GM13977 (cell line): Measurements from ENCODE around the gene DLL4.

Experiments used
- DNase-seq: peaks from one replicate; pipeline ENCODE4 v3.0.0; 2012; ENCODE audit warnings: low spot score
- in situ Hi-C: fragments of 300-500 bp; cut with MboI; formaldehyde crosslinking; loops from one replicate; pipeline ENCODE4 v1.12.0; 2022; ENCODE audit warnings: low sequenced_read_pairs, low pct_unique_long_range_greater_than_20kb, mixed read lengths, inconsistent platforms; ENCODE audit not compliant: unreplicated experiment
- TF ChIP-seq, protein P1 (sequence below): IDR thresholded peaks from 2 replicates; pipeline ENCODE4 v1.5.1; 2012; ENCODE audit warnings: mild to moderate bottlenecking, control low read depth; ENCODE audit not compliant: insufficient read depth; ENCODE audit errors: extremely low read depth, missing control alignments

Gene DLL4

DNA sequence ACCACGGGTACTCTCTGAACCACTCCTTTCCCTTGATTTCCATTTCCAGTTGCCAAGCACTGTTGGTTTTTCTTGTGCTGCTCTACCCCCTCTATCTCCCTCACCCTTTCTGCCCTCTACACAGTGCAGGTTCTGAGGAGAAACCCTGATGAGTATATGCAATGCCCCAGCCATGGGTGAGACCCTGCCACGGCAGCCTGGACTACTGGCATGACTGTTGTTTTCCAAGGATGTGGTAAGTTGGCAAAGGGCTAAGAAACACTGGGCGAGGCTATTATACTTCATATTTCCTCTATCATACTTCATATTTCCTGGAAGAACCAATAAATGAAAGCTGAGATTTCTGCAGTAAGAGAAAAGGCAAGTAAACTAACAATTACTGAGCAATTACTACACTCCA, 52.0 kb downstream of the DLL4 start:
- in situ Hi-C loops = no loop called here
- DNase-seq = no peak
- TF ChIP-seq, protein P1, sequence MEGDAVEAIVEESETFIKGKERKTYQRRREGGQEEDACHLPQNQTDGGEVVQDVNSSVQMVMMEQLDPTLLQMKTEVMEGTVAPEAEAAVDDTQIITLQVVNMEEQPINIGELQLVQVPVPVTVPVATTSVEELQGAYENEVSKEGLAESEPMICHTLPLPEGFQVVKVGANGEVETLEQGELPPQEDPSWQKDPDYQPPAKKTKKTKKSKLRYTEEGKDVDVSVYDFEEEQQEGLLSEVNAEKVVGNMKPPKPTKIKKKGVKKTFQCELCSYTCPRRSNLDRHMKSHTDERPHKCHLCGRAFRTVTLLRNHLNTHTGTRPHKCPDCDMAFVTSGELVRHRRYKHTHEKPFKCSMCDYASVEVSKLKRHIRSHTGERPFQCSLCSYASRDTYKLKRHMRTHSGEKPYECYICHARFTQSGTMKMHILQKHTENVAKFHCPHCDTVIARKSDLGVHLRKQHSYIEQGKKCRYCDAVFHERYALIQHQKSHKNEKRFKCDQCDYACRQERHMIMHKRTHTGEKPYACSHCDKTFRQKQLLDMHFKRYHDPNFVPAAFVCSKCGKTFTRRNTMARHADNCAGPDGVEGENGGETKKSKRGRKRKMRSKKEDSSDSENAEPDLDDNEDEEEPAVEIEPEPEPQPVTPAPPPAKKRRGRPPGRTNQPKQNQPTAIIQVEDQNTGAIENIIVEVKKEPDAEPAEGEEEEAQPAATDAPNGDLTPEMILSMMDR = no peak

DNA sequence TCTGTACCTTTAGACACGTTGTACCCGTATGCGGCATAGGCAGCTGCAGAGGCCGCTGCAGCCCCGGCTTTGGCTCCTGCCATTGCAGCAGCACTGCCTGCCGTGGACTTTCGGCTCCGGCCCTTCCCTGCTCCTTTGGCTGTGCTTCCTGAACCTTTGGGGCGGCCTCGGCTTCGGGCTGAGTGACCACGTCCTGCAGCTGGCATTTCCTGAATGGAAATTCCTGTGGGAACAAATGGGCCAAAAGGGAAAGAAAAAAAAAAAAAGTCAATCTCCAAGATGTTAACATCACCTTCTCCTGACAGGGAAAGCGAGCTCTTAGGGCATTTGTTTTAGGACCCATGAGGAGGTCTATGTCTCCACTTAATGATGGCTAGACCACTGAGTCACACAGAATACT, 53.7 kb downstream of the DLL4 start:
- in situ Hi-C loops = no loop called here
- TF ChIP-seq, protein P1 = no peak
- DNase-seq = no peak

- TF ChIP-seq, protein P1 = no peak
- DNase-seq = no peak
- in situ Hi-C loops = no loop called here
Measured at GRCh38 chr15:40984406-40984805, 55.3 kb downstream of the DLL4 start.

- DNase-seq = no peak
- TF ChIP-seq, protein P1 = no peak
- in situ Hi-C loops = no loop called here
Measured at GRCh38 chr15:40984964-40985363, 55.8 kb downstream of the DLL4 start.

DNA sequence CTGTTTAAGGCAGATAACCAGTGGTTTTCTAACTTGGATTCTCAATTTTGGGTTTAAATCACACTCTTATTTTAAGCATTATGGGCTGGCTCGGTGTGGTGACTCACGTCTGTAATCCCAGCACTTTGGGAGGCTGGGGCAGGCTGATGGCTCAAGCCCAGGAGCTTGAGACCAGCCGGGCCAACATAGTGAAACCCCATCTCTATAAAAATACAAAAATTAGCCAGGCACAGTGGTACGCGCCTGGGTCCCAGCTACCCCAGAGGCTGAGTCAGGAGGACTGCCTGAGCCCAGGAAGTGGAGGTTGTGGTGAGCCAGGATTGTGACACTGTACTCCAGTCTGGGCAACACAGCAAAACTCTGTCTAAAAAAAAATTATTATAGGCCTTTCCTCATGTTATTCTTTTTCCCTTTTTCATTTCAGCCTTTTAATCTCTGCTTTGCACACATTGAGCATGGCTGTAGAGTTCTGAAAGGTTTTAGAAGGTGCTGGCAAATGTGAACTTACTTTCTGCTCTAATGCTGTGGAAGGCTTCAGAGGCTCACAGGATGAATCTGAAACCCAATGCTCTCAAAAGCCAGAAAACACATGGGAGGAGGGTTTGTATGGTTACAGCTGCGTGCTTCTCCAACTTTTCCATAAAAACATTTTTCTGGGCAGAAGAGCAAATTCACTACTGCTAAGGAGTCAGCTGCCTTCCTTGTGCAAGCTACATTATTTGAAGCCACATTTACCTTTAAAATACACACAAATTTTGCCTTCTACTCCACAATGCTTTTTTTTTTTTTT, 56.6 kb downstream of the DLL4 start:
- TF ChIP-seq, protein P1 = no peak
- in situ Hi-C loops = no loop called here

DNA sequence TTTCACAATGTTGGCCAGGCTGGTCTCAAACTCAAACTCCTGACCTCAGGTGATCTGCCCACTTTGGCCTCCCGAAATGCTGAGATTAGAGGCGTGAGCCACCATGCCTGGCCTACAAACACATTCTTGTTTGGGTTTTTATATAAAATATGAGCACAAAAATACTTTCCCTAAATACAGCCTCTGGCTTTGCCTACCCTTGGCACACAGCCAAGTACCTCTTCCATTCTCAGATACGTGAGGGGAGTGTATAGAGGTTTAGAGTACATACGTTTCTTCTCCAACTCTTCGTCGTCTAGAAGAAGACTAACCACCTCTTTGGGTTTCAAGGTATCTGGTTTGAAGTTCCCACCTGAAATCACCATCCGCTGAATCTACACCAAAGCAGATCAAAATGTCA, 57.7 kb downstream of the DLL4 start:
- TF ChIP-seq, protein P1 = no peak
- in situ Hi-C loops = no loop called here

More for the DNA sequence above, 56.6 kb downstream of the DLL4 start:
- no peak for DNase-seq

More for the DNA sequence above, 57.7 kb downstream of the DLL4 start:
- no peak for DNase-seq
